OCI-LY3 (cell line): ENCODE measurements around the gene MRPL50.

Experiments used
- H2AFZ ChIP-seq: fragments of 200-600, 300-600 bp; shearing (Covaris generic); 2 replicates; pipeline ENCODE4 v1.6.0; 2014; ENCODE audit warnings: antibody characterized with exemption, low read depth, low read length
- H3K27ac ChIP-seq: fragments of 200-600, 300-600 bp; sonication (generic); 2 replicates; pipeline ENCODE4 v1.5.1; 2014; ENCODE audit warnings: mild to moderate bottlenecking, low read length, moderate library complexity, mixed read lengths
- H3K27me3 ChIP-seq: fragments of 200-600, 300-600 bp; sonication (generic); 2 replicates; pipeline ENCODE4 v1.6.1; 2014; ENCODE audit warnings: low read depth, low read length, mixed read lengths
- H3K36me3 ChIP-seq: fragments of 200-600, 300-600 bp; sonication (generic); replicated peaks from 2 replicates; pipeline ENCODE3; 2014; ENCODE audit warnings: low read depth, low read length, mixed read lengths
- H3K4me1 ChIP-seq: fragments of 300-600, 200-600 bp; sonication (generic); 2 replicates; pipeline ENCODE4 v1.6.1; 2014; ENCODE audit warnings: low read length, mixed read lengths
- H3K4me2 ChIP-seq: fragments of 200-600, 300-600 bp; sonication (generic); 2 replicates; pipeline ENCODE4 v1.6.1; 2014; ENCODE audit warnings: low read length, mixed read lengths
- H3K4me3 ChIP-seq: fragments of 300-600, 200-600 bp; sonication (generic); 2 replicates; pipeline ENCODE4 v1.5.1; 2014; ENCODE audit warnings: antibody characterized with exemption, mild to moderate bottlenecking, low read length, moderate library complexity
- H3K79me2 ChIP-seq: fragments of 300-600, 200-600 bp; shearing (Covaris generic); 2 replicates; pipeline ENCODE4 v1.6.1; 2014; ENCODE audit warnings: mild to moderate bottlenecking, low read length, mixed read lengths
- H3K9ac ChIP-seq: fragments of 300-600, 200-600 bp; shearing (Covaris generic); 2 replicates; pipeline ENCODE4 v1.6.0; 2014; ENCODE audit warnings: mild to moderate bottlenecking, low read length, moderate library complexity
- H3K9me3 ChIP-seq: fragments of 200-600, 300-600 bp; shearing (Covaris generic); 2 replicates; pipeline ENCODE4 v1.6.1; 2014; ENCODE audit warnings: low read length, mixed read lengths; ENCODE audit not compliant: insufficient read depth
- H4K20me1 ChIP-seq: fragments of 200-600, 300-600 bp; sonication (generic); 2 replicates; pipeline ENCODE4 v1.6.1; 2016; ENCODE audit warnings: low read length, mixed read lengths; ENCODE audit not compliant: insufficient read depth
- CTCF ChIP-seq: fragments of 200-600, 300-600 bp; sonication (generic); IDR thresholded peaks from 2 replicates; pipeline ENCODE4 v1.5.1; 2014; ENCODE audit warnings: antibody characterized with exemption, low read length, low read depth
- EZH2phosphoT487 ChIP-seq: fragments of 200-600 bp; shearing (Covaris generic); IDR thresholded peaks from 2 replicates; pipeline ENCODE4 v1.6.1; 2018; ENCODE audit warnings: antibody characterized with exemption, mixed run types, low read depth

Gene MRPL50

DNA sequence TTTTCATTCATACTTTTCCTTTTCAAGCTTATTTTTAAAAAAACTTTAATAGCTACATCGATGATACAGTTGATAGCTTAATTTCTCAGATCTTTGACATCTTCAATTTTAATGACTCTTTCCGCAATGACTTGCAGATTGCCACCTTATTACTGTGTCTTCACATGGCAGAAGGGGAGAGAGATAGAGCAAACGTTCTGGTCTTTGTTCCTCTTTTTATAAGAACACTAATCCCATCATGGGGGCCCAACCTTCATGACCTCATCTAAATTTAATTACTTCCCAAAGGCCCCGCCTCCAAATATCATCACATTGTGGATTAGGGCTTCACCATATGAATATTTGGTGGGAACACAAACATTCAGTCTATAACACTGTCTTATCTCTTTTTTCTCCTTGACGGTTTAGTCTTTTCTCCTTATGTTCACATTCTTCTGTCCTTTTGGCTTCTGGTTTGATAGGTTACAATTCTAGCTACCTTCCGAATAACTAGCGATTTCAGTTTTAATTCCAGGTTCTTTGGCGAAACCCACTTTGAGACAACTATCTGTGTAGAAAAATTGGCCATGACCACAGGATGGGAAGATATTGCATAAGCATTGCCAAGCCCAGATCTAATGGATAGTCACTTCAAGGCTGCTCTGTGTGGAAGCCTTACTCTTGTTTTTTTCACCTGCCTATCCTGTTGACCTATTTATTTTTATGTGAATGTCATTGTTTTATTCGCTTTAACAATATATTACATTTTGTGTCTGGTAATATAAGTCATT, 5.3 kb upstream of the MRPL50 start:
- Histone ChIP-seq H3K27me3 (no peaks in the 10 kb centered on the region), H3K27ac (no peak overlapping the region), H3K36me3 (peaks cover 87% of the 10 kb centered on the region), H3K9me3 (peaks cover 21% of the 10 kb centered on the region), H4K20me1 (no peaks in the 10 kb centered on the region), H3K4me2 (no peak overlapping the region), H3K79me2 (peaks cover 22% of the 10 kb centered on the region), H2AFZ (no peak overlapping the region), H3K9ac (no peak overlapping the region), H3K4me3 (no peak overlapping the region), H3K4me1 (peaks cover 10% of the 10 kb centered on the region)
- TF ChIP-seq EZH2phosphoT487 (no peak), CTCF (no peak)

DNA sequence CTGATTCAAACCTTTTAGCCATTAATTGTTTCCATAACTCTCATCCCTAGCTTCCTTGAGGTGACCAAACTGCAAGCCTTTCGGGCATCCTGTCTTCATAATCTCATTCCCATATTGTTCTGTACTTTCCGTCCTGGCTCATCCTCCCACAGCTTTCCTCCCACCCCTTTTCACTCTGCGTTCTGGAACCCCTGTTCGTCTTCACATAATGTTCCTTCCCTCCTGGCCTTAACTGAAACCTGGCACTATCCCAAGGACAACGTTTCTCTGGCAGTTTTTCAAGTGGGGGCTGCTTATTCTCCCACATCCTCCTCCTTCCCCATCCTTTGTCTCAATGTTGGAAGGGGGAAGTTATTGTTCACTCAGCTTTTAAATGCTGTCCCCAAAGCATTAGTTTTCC, 1.7 kb upstream of the MRPL50 start:
- Histone ChIP-seq H3K4me1 (peaks cover 17% of the 10 kb centered on the region), H3K79me2 (peaks cover 54% of the 10 kb centered on the region)

DNA sequence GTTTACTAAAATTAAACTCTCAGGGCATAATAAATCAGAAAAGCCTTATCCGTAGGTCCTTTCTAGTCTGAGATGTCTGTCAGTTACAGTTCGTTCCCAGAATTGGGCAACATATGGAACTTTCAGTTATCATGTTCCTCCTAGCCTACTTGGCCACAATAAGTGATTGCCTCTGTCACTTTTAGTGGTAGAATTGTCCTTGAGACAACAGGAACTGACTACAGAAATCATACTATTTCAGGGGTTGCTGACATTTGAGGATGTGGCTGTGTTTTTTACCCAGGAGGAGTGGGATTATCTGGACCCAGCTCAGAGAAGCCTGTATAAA, 1.2 kb upstream of the MRPL50 start:
- H3K9me3 ChIP-seq, result peaks cover 3% of the 10 kb centered on the region; the same call in 1 of the 2 replicates
- H3K4me1 ChIP-seq, result peaks cover 17% of the 10 kb centered on the region
- no peaks in the 10 kb centered on the region; the same call in 1 of the 2 replicates for H4K20me1 ChIP-seq
- no peak for TF ChIP-seq EZH2phosphoT487
- no peak for TF ChIP-seq CTCF
- H3K36me3 ChIP-seq, result peaks cover 70% of the 10 kb centered on the region
- H2AFZ ChIP-seq, result no peak overlapping the region
- H3K27me3 ChIP-seq, result no peaks in the 10 kb centered on the region
- H3K27ac ChIP-seq, result no peak overlapping the region
- H3K4me3 ChIP-seq, result peak overlapping the region; percentile 90
- peaks cover 59% of the 10 kb centered on the region for H3K79me2 ChIP-seq
- H3K9ac ChIP-seq, result peak overlapping the region; percentile 83
- H3K4me2 ChIP-seq, result peak overlapping the region; percentile 96

More for the DNA sequence above, 1.7 kb upstream of the MRPL50 start:
- H3K27ac ChIP-seq, result no peak overlapping the region
- H3K4me2 ChIP-seq, result peak overlapping the region; percentile 96
- H3K9ac ChIP-seq, result 0 out of 2 replicates have a peak overlapping the region, but pooled peaks have one; percentile 83
- peaks cover 70% of the 10 kb centered on the region for H3K36me3 ChIP-seq
- no peak overlapping the region for H2AFZ ChIP-seq
- no peaks in the 10 kb centered on the region for H3K27me3 ChIP-seq
- H3K4me3 ChIP-seq, result peak overlapping the region; percentile 90; the same call in 1 of the 2 replicates
- TF ChIP-seq EZH2phosphoT487 (no peak), CTCF (no peak)
- H4K20me1 ChIP-seq, result no peaks in the 10 kb centered on the region; the same call in 1 of the 2 replicates
- H3K9me3 ChIP-seq, result peaks cover 3% of the 10 kb centered on the region; the same call in 1 of the 2 replicates

DNA sequence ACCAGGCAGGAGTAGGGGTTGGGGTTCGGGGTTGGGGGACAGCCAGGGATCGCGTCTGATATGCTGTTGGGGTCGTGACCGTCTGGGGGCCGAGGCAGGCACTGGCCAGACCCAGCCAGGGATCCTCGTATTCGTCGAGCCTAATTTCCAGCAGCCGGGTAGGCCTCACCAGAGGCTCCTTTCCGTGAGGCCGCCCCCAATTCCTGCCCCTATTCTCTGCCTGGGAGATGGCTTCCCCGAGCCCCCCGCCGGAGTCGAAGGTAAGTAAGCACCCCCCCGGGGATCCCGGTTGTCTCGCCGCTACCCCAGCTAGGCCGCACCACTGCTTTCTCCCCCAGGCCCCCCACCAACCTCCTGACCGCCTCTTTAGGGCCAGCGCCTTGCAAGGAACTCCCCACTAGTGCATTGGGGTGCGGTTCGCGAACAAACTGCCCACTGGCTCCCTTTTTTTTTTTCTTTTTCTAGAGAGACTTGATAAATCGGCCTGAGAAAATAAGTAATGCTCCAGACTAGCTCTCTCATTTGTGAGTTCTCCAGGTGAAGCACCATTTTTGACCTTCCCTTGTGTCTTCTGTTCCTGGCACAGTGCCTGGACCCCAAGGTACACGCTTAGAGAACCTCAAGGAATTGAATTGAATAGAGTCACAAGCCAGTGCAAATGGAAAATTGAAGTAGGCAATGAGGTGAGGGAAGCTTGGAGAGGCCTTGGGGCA, 668 bp upstream of the MRPL50 start:
- Histone ChIP-seq H4K20me1 (no peaks in the 10 kb centered on the region; the same call in 1 of the 2 replicates), H3K9ac (peak overlapping the region; percentile 83), H3K9me3 (peaks cover 3% of the 10 kb centered on the region; the same call in 1 of the 2 replicates), H2AFZ (no peak overlapping the region), H3K4me1 (peaks cover 17% of the 10 kb centered on the region), H3K27me3 (no peaks in the 10 kb centered on the region), H3K79me2 (peaks cover 64% of the 10 kb centered on the region), H3K36me3 (peaks cover 70% of the 10 kb centered on the region), H3K27ac (peak overlapping the region; percentile 34), H3K4me2 (peak overlapping the region; percentile 96), H3K4me3 (peak overlapping the region; percentile 90)
- TF ChIP-seq CTCF, result no peak
- no peak for TF ChIP-seq EZH2phosphoT487
